Effector memory CD4-positive, alpha-beta T cell (primary cell): ENCODE data around the gene UHMK1.
"Not testable (repeated sequence)": the region's sequence is repeated elsewhere in the genome, so short reads cannot be mapped to it uniquely, and the experiment has no call there.

ENCODE experiments used
- DNase-seq, 3 donors: peaks; one replicate each; pipeline ENCODE4 v3.0.0-alpha.2; 2020
- H3K27ac ChIP-seq: 2 replicates; pipeline ENCODE4 v1.7.0; 2013; ENCODE audit warnings: mild to moderate bottlenecking, low read length, moderate library complexity; ENCODE audit not compliant: insufficient read depth, poor library complexity, severe bottlenecking
- H3K27me3 ChIP-seq: replicated peaks from 2 replicates; pipeline ENCODE4 v1.7.0; 2013; ENCODE audit warnings: mild to moderate bottlenecking, low read length; ENCODE audit not compliant: insufficient read depth, control insufficient read depth, poor library complexity, severe bottlenecking
- H3K36me3 ChIP-seq: 2 replicates; pipeline ENCODE4 v1.7.0; 2013; ENCODE audit warnings: mild to moderate bottlenecking, low read length, moderate library complexity; ENCODE audit not compliant: control insufficient read depth, insufficient read depth
- H3K4me1 ChIP-seq: 2 replicates; pipeline ENCODE4 v1.7.0; 2013; ENCODE audit warnings: low read length, mild to moderate bottlenecking; ENCODE audit not compliant: control insufficient read depth, insufficient read depth, poor library complexity, severe bottlenecking
- H3K4me3 ChIP-seq: 2 replicates; pipeline ENCODE4 v1.7.0; 2013; ENCODE audit warnings: low read length, low read depth, mild to moderate bottlenecking; ENCODE audit not compliant: insufficient read depth, poor library complexity, severe bottlenecking
- H3K9me3 ChIP-seq: 2 replicates; pipeline ENCODE4 v1.7.0; 2013; ENCODE audit warnings: mild to moderate bottlenecking, low read length, moderate library complexity; ENCODE audit not compliant: control insufficient read depth

The UHMK1 gene

DNA sequence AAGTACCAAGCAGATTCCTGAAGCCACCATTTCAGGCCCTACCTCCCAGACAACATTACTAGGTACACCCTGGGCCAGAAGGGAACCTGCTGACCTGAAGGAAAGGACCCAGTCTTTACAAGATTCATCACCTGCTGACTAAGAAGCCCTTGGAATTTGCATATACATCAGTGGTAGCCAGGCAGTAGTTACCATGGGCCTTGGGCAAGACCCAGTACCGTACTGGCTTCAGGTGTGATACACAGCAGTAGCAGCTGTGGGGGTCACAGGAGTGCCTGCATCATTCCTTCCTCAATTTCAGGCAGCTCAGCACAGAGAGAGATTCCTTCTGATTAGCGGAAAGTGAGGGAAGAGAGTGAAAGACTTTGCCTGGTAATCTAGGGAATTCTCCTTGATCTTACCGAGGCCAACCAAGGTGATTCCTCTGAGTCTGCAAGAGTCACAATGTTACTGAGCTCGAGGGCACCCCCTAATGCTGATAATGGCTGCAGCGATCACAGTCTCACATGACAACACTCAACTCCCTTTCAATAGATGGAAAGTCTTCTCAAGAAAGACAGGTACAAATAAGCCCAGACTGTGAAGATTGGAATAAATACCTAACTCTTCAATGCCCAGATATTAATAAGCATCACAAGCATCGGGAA lies 22.0 kb upstream of the UHMK1 start:
- no peak for DNase-seq
- no peak overlapping the region for H3K27ac ChIP-seq
- no peaks in the 10 kb centered on the region for H3K36me3 ChIP-seq
- no peaks in the 10 kb centered on the region for H3K27me3 ChIP-seq
- no peaks in the 10 kb centered on the region for H3K4me1 ChIP-seq
- H3K4me3 ChIP-seq, result no peak overlapping the region
- H3K9me3 ChIP-seq, result no peaks in the 10 kb centered on the region

DNA sequence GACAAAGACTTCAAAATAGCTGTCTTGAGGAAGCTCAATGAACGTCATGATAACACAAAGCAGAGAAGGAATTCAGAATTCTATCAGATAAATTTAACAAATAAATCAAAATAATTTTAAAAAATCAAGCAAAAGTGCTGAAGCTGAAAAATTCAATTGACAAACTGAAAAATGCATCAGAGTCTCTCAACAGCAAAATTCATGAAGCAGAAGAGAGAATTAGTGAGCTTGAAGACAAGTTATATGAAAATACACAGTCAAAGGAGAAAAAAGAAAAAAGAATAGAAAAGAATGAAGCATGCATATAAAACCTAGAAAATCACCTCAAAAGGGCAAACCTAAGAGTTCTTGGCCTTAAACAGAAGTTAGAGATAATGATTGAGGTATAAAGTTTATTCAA lies 21.0 kb upstream of the UHMK1 start:
- no peak for DNase-seq
- Histone ChIP-seq H3K27me3 (no peaks in the 10 kb centered on the region), H3K27ac (no peak overlapping the region), H3K36me3 (no peaks in the 10 kb centered on the region), H3K4me3 (no peak overlapping the region), H3K4me1 (no peaks in the 10 kb centered on the region), H3K9me3 (no peaks in the 10 kb centered on the region)

GRCh38 chr1:162485236-162485635 lies 12.4 kb upstream of the UHMK1 start:
- no peaks in the 10 kb centered on the region for H3K36me3 ChIP-seq
- H3K9me3 ChIP-seq, result no peaks in the 10 kb centered on the region
- H3K27ac ChIP-seq, result no peak overlapping the region
- no peaks in the 10 kb centered on the region for H3K27me3 ChIP-seq
- no peaks in the 10 kb centered on the region for H3K4me1 ChIP-seq
- DNase-seq, result no peak
- H3K4me3 ChIP-seq, result no peak overlapping the region

GRCh38 chr1:162487241-162487640 lies 10.4 kb upstream of the UHMK1 start:
- Histone ChIP-seq H3K9me3 (no peaks in the 10 kb centered on the region), H3K27me3 (no peaks in the 10 kb centered on the region), H3K27ac (no peak overlapping the region), H3K36me3 (no peaks in the 10 kb centered on the region), H3K4me1 (no peaks in the 10 kb centered on the region), H3K4me3 (no peak overlapping the region)
- DNase-seq, result no peak

DNA sequence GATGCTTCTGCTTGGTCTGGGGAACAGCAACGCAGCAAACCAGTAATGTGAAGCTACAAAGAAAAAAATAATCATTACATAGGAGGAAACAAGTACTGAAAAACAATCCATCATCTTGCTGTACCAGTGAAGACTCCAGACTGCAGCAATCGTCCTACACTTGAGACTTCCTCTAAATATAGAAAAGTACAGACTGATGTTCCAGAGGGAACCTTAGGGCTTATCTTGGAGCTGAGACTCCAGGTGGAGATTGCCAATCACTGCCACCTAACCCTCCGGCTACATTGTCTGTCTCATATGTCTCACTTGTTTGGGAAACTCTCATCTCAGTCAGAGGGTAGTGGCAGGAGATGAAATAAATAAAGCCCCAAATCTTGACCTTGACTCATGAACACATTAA lies 9.4 kb upstream of the UHMK1 start:
- no peak for DNase-seq
- Histone ChIP-seq H3K27ac (no peak overlapping the region), H3K27me3 (no peaks in the 10 kb centered on the region), H3K9me3 (no peaks in the 10 kb centered on the region), H3K4me1 (no peaks in the 10 kb centered on the region), H3K4me3 (no peak overlapping the region), H3K36me3 (no peaks in the 10 kb centered on the region)

DNA sequence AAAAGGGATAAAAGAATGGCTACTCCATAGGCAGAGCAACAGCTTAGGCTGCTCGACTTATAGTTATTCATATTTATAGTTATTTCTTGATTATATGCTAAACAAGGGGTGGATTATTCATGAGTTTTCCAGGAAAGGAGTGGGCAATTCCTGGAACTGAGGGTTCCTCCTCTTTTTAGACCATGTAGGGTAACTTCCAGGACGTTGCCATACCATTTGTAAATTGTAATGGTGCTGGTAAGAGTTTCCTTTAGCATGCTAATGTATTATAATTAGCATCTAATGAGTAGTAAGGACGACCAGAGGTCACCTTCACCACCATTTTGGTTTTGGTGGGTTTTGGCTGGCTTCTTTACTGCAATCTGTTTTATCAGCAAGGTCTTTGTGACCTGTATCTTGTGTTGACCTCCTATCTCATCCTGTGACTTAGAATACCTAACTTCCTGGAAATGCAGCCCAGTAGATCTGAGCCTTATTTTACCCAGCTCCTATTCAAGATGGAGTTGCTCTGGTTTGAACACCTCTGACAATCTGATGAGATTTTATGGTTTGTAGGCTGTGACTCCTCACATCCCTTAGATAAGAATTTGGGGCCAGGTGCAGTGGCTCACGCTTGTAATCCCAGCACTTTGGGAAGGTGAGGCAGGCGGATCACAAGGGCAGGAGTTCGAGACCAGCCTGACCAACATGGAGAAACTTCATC lies 1.9 kb upstream of the UHMK1 start:
- not testable (repeated sequence) for DNase-seq, H3K4me1 ChIP-seq, H3K9me3 ChIP-seq, H3K27ac ChIP-seq, H3K27me3 ChIP-seq, H3K4me3 ChIP-seq, H3K36me3 ChIP-seq

DNA sequence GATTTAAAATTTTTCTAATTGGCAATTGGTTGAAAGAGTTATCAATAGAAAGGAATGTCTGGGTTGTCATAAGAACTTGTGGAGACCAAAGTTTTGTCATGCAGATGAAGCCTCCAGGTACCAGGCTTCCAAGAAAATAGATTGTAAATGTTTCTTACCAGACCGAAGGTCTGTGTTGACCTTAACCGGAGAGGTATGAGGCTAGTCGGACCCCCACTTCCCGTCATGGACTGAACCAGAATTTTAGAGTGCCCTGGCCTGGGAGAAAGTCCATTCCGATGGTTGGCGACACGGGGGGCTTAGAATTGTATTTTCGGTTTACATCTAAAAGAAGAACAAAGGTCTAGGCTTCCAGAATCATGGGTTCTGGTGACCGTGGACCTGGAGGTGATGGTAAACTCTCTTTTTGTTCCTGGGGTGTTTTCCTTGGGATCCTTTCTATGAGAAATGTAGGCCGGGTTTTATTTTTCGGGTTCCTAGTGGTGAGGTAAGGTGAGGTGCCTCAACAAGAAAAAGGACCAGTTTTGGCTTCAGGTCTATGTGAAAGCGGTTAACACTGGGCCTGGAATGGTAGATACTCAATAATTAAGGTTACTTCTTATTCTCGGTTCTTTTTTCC lies 405 bp upstream of the UHMK1 start:
- Histone ChIP-seq H3K36me3 (peaks cover 19% of the 10 kb centered on the region), H3K9me3 (no peaks in the 10 kb centered on the region), H3K4me1 (peaks cover 9% of the 10 kb centered on the region), H3K27me3 (no peaks in the 10 kb centered on the region), H3K27ac (peak overlapping the region; percentile 86), H3K4me3 (peak overlapping the region; percentile 85)
- no peak for DNase-seq

DNA sequence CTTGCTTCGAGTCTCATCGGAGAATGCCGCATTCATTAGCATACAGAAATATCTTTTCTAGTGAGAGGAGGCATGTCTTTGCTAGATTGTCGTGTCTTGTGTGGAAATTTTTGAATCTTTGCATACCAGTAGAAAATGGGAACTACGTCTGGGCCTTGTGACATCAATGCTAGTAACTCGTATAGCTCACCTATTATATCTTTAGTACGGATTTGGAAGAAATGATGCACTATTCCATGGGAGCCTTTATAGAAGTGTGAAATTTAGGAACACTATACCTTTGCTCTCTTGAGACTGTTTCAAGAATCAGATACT lies 835 bp downstream of the UHMK1 start:
- DNase-seq, result no peak
- peak overlapping the region; percentile 86 for H3K27ac ChIP-seq
- no peaks in the 10 kb centered on the region for H3K27me3 ChIP-seq
- no peaks in the 10 kb centered on the region for H3K9me3 ChIP-seq
- peak overlapping the region; percentile 85 for H3K4me3 ChIP-seq
- peaks cover 28% of the 10 kb centered on the region for H3K36me3 ChIP-seq
- peaks cover 9% of the 10 kb centered on the region for H3K4me1 ChIP-seq

GRCh38 chr1:162500805-162501204 lies 3.2 kb downstream of the UHMK1 start:
- Histone ChIP-seq H3K27ac (no peak overlapping the region), H3K9me3 (no peaks in the 10 kb centered on the region), H3K27me3 (no peaks in the 10 kb centered on the region), H3K4me3 (no peak overlapping the region), H3K36me3 (peaks cover 48% of the 10 kb centered on the region), H3K4me1 (peaks cover 9% of the 10 kb centered on the region)
- no peak for DNase-seq

GRCh38 chr1:162502077-162502476 lies 4.5 kb downstream of the UHMK1 start:
- peaks cover 51% of the 10 kb centered on the region for H3K36me3 ChIP-seq

More at GRCh38 chr1:162502077-162502476, 4.5 kb downstream of the UHMK1 start:
- Histone ChIP-seq H3K27me3 (no peaks in the 10 kb centered on the region), H3K27ac (no peak overlapping the region), H3K4me1 (peaks cover 9% of the 10 kb centered on the region), H3K4me3 (no peak overlapping the region), H3K9me3 (no peaks in the 10 kb centered on the region)
- DNase-seq, result no peak
